OCI-LY1 (cell line): ENCODE data around the gene HIF1AN.

Experiments
- CTCF ChIP-seq: fragments of 200-600 bp; sonication (generic), shearing (Covaris generic); IDR thresholded peaks from 2 replicates; pipeline ENCODE4 v1.5.1; 2017; ENCODE audit warnings: mild to moderate bottlenecking, antibody characterized with exemption, low read length, moderate library complexity, mixed read lengths
- EZH2 ChIP-seq: fragments of 200-600 bp; sonication (generic), shearing (Covaris generic); IDR thresholded peaks from 2 replicates; pipeline ENCODE4 v1.8.0; 2017; ENCODE audit warnings: borderline replicate concordance, mixed run types, mild to moderate bottlenecking, antibody characterized with exemption, low read length, moderate library complexity, mixed read lengths

DNA sequence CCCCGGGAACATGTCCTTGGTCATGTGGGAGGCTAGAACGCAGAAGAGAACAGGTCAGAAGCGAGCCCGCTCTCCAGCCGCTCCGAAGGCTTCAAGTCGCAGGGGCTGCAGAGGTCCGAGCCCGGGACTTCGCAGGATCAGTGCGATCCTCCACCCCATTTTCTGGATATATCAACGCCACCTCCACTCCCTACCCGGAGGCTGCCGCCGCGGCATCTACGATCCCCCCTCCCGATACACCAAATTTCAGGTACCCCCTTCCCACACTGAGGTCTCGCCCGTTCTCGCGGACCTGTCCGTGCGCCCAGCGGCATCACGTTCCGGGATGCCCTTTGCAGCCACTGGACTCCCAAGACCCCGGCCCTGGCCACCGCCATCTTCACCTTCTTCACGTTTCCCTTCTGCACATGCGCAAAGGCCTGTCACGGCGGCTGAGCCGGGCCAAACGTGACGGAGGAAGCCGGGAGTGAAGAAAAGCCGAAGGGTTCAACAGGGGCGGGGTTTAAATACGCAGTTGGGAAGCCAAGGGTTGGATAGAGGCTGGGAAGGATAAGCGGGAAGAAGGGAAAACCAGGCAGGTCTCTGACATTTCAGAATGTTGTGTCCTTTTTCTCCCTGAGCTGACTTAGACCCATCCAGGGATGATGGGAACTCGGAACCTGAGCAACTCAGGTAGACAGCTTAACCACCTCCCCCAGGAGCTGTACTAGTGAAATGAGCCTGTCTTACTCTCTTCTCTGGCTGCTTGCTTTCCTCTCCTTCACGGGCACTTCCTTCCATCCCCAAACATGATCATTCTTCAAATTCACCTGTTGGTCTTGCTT lies 6.1 kb upstream of the HIF1AN start, which contains the start of gene NDUFB8:
- TF ChIP-seq CTCF: no peak
- TF ChIP-seq EZH2: no peak
